Spleen (tissue), 11 donors: Measurements from ENCODE around the gene FAM221A. TPM values are rescaled to one million over a fixed set of nuclear protein-coding genes. Genes with fewer than 3 reads are reported as not detected.

ENCODE experiments used
- DNase-seq: peaks from one replicate; pipeline ENCODE4 v3.0.0-alpha.2; 2020
- H3K27ac ChIP-seq, 8 donors: fragments of 200-600 bp; sonication (generic) in 7 of 8; 1 replicate in 4 of 8; 2 replicates in 4 of 8; pipeline versions ENCODE4 v1.5.0 to v1.8.0; 2016 to 2021; ENCODE audit warnings: inconsistent platforms in 4 of 8, mild to moderate bottlenecking in 4 of 8, moderate library complexity in 1 of 8
- H3K27me3 ChIP-seq, 7 donors: fragments of 200-600 bp; sonication (generic) in 6 of 7; replicated peaks in 1 of 7; 1 replicate in 4 of 7; 2 replicates in 3 of 7; pipeline versions ENCODE4 v1.5.0 to v1.8.0; 2016 to 2021; ENCODE audit warnings: inconsistent platforms in 3 of 7, mild to moderate bottlenecking in 1 of 7
- H3K36me3 ChIP-seq, 6 donors: fragments of 200-600 bp; sonication (generic) in 5 of 6; 1 replicate in 4 of 6; 2 replicates in 2 of 6; pipeline versions ENCODE4 v1.5.0 to v1.8.0; 2016 to 2021; ENCODE audit warnings: inconsistent platforms in 2 of 6
- H3K4me1 ChIP-seq, 6 donors: fragments of 200-600 bp; sonication (generic) in 5 of 6; 1 replicate in 3 of 6; 2 replicates in 3 of 6; pipeline versions ENCODE4 v1.5.0 to v1.8.0; 2016 to 2021; ENCODE audit warnings: inconsistent platforms in 3 of 6
- H3K4me3 ChIP-seq, 8 donors: fragments of 200-600 bp; sonication (generic) in 7 of 8; 1 replicate in 4 of 8; 2 replicates in 4 of 8; pipeline versions ENCODE4 v1.5.0 to v1.8.0; 2016 to 2021; ENCODE audit warnings: inconsistent platforms in 4 of 8, mild to moderate bottlenecking in 4 of 8, moderate library complexity in 2 of 8
- H3K9me3 ChIP-seq, 8 donors: fragments of 200-600 bp; sonication (generic) in 7 of 8; 1 replicate in 4 of 8; 2 replicates in 4 of 8; pipeline versions ENCODE4 v1.5.0 to v1.8.0; 2016 to 2021; ENCODE audit warnings: inconsistent platforms in 4 of 8
- POLR2A ChIP-seq, 3 donors: fragments of 450-650 bp; IDR thresholded peaks; one replicate each; pipeline ENCODE4 v1.5.1; 2017; ENCODE audit warnings: antibody characterized with exemption in 3 of 3, mild to moderate bottlenecking in 1 of 3
- POLR2AphosphoS5 ChIP-seq, 3 donors: sonication (generic); formaldehyde crosslinking; IDR thresholded peaks; one replicate each; pipeline ENCODE4 v1.5.1; 2017; ENCODE audit warnings: antibody characterized with exemption in 3 of 3
- WGBS, 5 donors: extraction: QIAGEN DNeasy Blood & Tissue Kit in 3 of 5; methylation state at CpG; one replicate each; pipeline versions ENCODE4 v1.1.5 to v1.1.7; 2013 to 2018; 5-methylcytosine and 5-hydroxymethylcytosine counted together
- intact Hi-C: fragments of 100-400 bp; cut with DNase I; formaldehyde crosslinking; loops from one replicate; pipeline ENCODE4 v1.15.0; 2023; ENCODE audit warnings: low total_unique reads
- polyA plus RNA-seq, 3 donors: library from polyadenylated mRNA; stranded (reverse); fragments of 200-250 nt; gene quantifications; one replicate each; pipeline ENCODE4 v1.2.1, GENCODE V29; 2013
- total RNA-seq, 7 donors: library from RNA; depleted of rRNA in 3 of 7; stranded (reverse); fragments of >200 nt in 3 of 7; fragmentation: NEBNext Ultra II Directional in 4 of 7; extraction: Animal tissue kit (Norgen Biotek cat#: 25700) in 4 of 7; gene quantifications; one replicate each; pipeline versions ENCODE4 v1.1.0 to v1.2.1, GENCODE V29; 2016 to 2021
- TF ChIP-seq, protein P1 (sequence below), 11 experiments: fragments of 200-600 bp in 7 of 11; fragments of 450-650 bp in 4 of 11; sonication (generic) in 4 of 11; IDR thresholded peaks in 8 of 11; conservative IDR thresholded peaks in 3 of 11; 1 replicate in 7 of 11; 2 replicates in 4 of 11; pipeline versions ENCODE4 v1.4.0 to v1.8.0; 2016 to 2021; ENCODE audit warnings: antibody characterized with exemption in 11 of 11, inconsistent platforms in 4 of 11, mild to moderate bottlenecking in 1 of 11
- donor health status: healthy with polysubstance abuse.
- donor health status: DM: no; HTN: no; CAD: no; lungs with moderate emphysema.
- donor health status: DM: no; HTN: no; CAD: no.
- donor health status: Bipolar disorder and iron deficiency.
- donor health status: healthy.
- donor health status: DM: no; HTN: no; CAD: no.
- donor health status: DM: yes; HTN: yes; CAD: no.

The FAM221A gene
- total and polyA plus RNA-seq, 10 donors = 3.8 to 12.7 (median 6.6) TPM

GRCh38 chr7:23662124-23662983 is 17.6 kb upstream of the FAM221A start:
- DNase-seq = no peak
- TF ChIP-seq, protein P1, sequence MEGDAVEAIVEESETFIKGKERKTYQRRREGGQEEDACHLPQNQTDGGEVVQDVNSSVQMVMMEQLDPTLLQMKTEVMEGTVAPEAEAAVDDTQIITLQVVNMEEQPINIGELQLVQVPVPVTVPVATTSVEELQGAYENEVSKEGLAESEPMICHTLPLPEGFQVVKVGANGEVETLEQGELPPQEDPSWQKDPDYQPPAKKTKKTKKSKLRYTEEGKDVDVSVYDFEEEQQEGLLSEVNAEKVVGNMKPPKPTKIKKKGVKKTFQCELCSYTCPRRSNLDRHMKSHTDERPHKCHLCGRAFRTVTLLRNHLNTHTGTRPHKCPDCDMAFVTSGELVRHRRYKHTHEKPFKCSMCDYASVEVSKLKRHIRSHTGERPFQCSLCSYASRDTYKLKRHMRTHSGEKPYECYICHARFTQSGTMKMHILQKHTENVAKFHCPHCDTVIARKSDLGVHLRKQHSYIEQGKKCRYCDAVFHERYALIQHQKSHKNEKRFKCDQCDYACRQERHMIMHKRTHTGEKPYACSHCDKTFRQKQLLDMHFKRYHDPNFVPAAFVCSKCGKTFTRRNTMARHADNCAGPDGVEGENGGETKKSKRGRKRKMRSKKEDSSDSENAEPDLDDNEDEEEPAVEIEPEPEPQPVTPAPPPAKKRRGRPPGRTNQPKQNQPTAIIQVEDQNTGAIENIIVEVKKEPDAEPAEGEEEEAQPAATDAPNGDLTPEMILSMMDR (IDR thresholded peaks at IDR 0.05 in 8 of 11, conservative IDR thresholded peaks at IDR 0.05 in 3 of 11) = no peak
- no peak for TF ChIP-seq POLR2AphosphoS5 (IDR thresholded peaks at IDR 0.05)
- no peak for TF ChIP-seq POLR2A (IDR thresholded peaks at IDR 0.05)
- no peak overlapping the region for H3K27ac ChIP-seq
- intact Hi-C loops = no loop called here
- peaks cover 2 to 35% (median 16%) of the 10 kb centered on the region in 8 donors for H3K9me3 ChIP-seq
- no peaks in the 10 kb centered on the region for H3K27me3 ChIP-seq
- no peaks in the 10 kb centered on the region for H3K4me1 ChIP-seq
- WGBS, 5 donors = 82 to 88% (median 85%) methylated on average over 7 to 8 of the region's 8 CpGs
- no peak overlapping the region for H3K4me3 ChIP-seq
- H3K36me3 ChIP-seq = no peaks in the 10 kb centered on the region

- intact Hi-C loops = no loop called here
- no peak overlapping the region for H3K4me3 ChIP-seq
These were observed 17.1 kb upstream of the FAM221A start for GRCh38 chr7:23662984-23663313.

GRCh38 chr7:23664122-23664521 is 15.9 kb upstream of the FAM221A start:
- Histone ChIP-seq H3K4me3 (no peak overlapping the region), H3K27me3 (no peaks in the 10 kb centered on the region), H3K9me3 (peaks cover 0 to 18% (median 8%) of the 10 kb centered on the region in 8 donors), H3K27ac (no peak overlapping the region), H3K4me1 (no peaks in the 10 kb centered on the region), H3K36me3 (no peaks in the 10 kb centered on the region)
- TF ChIP-seq POLR2A (IDR thresholded peaks at IDR 0.05) = no peak
- intact Hi-C loops = no loop called here
- no peak for DNase-seq

More at GRCh38 chr7:23662984-23663313, 17.1 kb upstream of the FAM221A start:
- Histone ChIP-seq H3K36me3 (no peaks in the 10 kb centered on the region), H3K4me1 (no peaks in the 10 kb centered on the region), H3K9me3 (peaks cover 2 to 30% (median 16%) of the 10 kb centered on the region in 8 donors), H3K27ac (no peak overlapping the region), H3K27me3 (no peaks in the 10 kb centered on the region)
- DNase-seq = no peak
- TF ChIP-seq POLR2AphosphoS5 (IDR thresholded peaks at IDR 0.05) (no peak), POLR2A (IDR thresholded peaks at IDR 0.05) (no peak)
- TF ChIP-seq, protein P1 (IDR thresholded peaks at IDR 0.05 in 8 of 11, conservative IDR thresholded peaks at IDR 0.05 in 3 of 11) = no peak
- 89 to 95% (median 94%) methylated on average over 2 of the region's 2 CpGs for WGBS, 5 donors

DNA sequence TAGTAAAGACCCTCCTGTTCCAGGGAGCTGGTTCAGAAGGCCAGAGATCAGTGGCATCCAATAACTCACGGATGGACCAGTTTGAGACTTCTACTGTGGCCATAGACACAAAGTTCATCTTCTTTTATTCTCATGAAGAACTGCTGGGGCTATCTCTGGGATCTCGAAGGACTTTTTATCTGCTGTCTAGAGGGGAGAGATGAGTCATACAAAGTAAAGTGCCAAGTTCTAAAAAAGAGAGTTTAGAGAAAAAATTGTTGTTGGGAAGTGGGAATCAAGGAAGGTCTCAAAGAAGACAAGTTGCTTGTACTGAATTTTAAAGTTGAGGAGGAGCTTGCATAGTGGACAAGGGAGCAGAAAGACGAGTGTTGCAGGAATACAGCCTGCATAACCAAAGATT is 8.0 kb upstream of the FAM221A start:
- Histone ChIP-seq H3K4me3 (no peak overlapping the region), H3K36me3 (no peaks in the 10 kb centered on the region), H3K27me3 (no peaks in the 10 kb centered on the region), H3K27ac (no peak overlapping the region), H3K4me1 (no peaks in the 10 kb centered on the region), H3K9me3 (peaks cover 0 to 5% (median 0%) of the 10 kb centered on the region in 8 donors)
- intact Hi-C loops = no loop called here
- no peak for TF ChIP-seq POLR2AphosphoS5 (IDR thresholded peaks at IDR 0.05)
- no peak for TF ChIP-seq POLR2A (IDR thresholded peaks at IDR 0.05)
- TF ChIP-seq, protein P1 (IDR thresholded peaks at IDR 0.05 in 8 of 11, conservative IDR thresholded peaks at IDR 0.05 in 3 of 11) = no peak
- no peak for DNase-seq
- 76 to 92% (median 89%) methylated on average over 3 of the region's 3 CpGs for WGBS, 5 donors
